ENCODE data around the gene TMIGD1.
"Not testable (repeated sequence)": the region's sequence is repeated elsewhere in the genome, so short reads cannot be mapped to it uniquely, and the experiment has no call there.

TMIGD1 gene

DNA sequence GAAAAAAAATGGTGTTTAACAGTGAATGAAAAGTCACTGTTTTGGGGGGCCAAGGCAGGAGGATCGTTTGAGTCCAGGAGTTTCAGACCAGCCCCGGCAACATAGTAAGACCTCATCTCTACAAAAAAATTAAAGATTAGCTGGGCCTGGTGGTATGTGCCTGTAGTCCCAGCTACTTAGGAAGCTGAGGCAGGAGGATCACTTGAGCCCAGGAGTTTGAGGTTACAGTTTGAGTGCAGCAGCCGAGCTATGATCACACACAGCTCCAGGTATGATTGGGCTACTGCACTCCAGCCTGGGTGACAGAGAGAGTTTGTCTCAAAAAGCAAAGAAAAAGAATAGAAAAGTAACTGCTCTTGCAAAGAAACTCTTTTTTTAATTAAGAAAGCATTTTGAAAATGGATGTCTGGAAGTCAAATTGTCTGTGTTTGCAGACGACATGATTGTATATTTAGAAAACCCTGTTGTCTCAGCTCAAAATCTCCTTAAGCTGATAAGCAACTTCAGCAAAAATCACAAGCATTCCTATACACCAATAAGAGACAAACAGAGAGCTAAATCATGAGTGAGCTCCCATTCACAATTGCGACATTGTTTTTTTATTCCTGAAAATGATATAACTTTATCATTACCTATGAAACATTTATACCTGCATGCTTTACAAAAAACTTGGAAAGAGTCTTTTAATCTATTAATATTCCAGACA, 24.4 kb upstream of the TMIGD1 start:
- DNase-seq: no peak

DNA sequence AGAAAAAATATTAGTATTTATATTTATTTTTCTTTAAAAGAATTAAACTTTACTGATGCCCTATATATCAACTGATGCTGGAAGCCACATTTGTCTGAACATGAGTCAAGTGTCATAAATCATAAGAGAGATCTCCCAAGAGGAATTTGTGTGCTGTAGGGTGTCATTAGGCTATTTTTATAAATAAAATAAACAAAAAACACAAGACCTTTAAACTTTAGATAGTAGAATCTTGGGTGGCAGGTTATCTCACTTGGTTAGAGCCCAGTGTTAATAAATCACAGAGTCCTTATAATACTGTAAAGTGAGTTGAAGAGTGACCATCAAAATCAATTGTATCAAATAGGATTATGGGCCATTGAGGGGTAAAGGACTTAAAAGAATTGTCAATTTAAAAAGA, 23.6 kb upstream of the TMIGD1 start:
- DNase-seq: no peak

GRCh38 chr17:30354701-30355100, 20.8 kb upstream of the TMIGD1 start:
- DNase-seq: no peak

DNA sequence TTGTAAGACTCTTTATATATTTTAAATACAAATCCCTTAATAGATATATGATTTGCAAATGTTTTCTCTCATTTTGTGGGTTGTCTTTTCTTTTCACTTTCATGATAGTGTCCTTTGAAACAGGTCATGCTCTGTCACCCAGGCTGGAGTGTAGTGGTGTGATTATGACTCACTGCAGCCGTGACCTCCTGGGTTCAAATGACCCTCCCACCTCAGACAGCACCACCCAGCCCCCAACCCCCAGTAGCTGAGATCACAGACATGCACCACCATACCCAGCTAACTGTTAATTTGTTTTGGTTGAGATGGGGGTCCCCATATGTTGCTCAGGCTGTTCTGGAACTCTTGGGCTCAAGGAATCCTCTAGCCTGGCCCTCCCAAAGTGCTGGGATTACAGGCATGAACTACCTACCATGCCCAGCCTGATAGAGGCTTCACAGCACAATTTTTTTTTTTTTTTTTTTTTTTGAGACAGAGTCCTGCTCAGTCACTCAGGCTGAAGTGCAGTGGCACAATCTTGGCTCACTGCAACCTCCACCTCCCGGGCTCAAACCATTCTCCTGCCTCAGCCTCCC, 18.5 kb upstream of the TMIGD1 start:
- DNase-seq: no peak

DNA sequence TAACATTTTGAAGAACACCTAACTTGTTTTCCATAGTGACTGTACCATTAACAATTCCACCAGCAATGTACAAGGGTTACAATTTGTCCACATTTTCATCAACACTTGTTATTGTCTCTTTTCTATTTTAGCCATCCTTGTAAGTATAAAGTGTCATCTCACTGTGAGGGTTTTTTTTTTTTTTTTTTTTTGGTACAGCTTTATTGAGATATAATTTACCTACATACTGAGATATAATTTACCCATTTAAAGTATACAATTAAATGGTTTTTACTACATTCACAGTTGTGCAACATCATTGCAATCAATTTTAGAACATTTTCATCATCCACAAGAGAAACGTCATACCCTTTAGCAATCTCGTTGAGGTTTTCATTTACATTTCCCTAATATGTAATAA, 17.9 kb upstream of the TMIGD1 start:
- no peak for DNase-seq

DNA sequence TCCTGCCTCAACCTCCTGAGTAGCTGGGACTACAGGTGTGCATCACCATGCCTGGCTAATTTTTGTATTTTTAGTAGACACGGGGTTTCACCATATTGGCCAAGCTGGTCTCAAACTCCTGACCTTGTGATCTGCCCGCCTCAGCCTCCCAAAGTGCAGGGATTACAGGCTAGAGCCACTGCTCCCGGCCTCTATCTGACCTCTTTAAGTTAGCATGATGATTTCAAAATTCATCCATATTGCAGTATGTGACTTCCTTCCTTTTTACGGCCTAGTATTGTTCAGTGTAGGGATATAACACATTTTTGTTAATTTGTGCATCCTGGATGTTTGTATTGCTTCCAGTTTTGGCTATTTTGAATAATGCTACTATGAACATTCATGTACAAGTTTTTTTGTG, 17.4 kb upstream of the TMIGD1 start:
- not testable (repeated sequence) for DNase-seq

DNA sequence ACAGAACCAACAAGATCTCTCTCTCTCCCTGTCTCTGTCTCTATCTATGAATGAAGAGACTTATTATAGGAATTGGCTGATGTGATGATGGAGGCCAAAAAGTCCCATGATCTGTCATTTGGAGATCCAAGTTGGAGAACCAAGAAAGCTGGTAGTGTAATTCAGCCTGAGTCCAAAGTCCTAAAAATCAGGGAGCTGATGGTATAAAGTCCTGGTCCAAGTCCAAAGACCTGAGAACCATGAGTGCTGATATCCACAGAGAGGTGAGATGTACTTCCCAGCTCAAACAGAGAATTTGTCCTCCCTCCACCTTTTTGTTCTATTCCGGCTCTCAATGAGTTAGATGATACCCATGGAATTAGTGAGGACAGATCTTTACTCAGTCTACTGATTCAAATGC, 15.4 kb upstream of the TMIGD1 start:
- DNase-seq: no peak

DNA sequence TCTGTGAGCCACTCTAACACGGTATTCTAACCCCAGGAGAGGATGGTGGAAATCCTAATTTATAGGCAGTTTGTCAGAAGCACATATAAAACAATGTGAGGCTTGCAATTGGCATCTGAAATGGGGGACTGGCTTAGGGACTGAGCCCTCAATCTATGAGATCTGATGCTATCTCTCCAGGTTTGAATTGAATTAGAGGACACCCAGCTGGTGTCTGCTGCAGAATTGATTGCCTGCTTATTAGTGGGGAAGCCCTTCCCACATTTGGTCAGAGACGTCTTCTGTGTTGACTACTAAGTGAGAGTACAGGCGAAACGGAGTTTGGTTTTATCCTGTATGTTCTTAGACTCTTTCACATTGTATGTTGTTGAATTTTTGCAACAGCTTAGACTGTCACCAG, 13.6 kb upstream of the TMIGD1 start:
- no peak for DNase-seq

- DNase-seq: no peak
Measured at GRCh38 chr17:30346221-30346795, 12.5 kb upstream of the TMIGD1 start.

- DNase-seq: no peak
Measured at GRCh38 chr17:30345527-30346075, 11.7 kb upstream of the TMIGD1 start.

DNA sequence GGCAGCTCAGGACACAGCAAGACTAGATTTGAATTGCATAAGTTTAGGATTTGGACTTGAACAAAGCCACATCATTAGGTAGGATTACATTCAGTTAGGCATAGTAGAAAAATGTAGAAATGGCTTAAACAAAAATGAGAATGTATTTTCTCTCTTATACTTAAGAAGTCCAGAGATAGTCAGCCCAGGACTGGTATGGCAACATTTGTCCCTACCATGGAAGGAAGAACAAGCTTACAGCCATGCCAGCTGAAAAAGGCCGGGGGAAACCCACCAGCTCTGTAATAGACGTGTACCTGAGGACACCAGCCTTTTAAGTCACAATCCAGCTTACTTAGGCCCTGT, 11.2 kb upstream of the TMIGD1 start:
- no peak for DNase-seq

DNA sequence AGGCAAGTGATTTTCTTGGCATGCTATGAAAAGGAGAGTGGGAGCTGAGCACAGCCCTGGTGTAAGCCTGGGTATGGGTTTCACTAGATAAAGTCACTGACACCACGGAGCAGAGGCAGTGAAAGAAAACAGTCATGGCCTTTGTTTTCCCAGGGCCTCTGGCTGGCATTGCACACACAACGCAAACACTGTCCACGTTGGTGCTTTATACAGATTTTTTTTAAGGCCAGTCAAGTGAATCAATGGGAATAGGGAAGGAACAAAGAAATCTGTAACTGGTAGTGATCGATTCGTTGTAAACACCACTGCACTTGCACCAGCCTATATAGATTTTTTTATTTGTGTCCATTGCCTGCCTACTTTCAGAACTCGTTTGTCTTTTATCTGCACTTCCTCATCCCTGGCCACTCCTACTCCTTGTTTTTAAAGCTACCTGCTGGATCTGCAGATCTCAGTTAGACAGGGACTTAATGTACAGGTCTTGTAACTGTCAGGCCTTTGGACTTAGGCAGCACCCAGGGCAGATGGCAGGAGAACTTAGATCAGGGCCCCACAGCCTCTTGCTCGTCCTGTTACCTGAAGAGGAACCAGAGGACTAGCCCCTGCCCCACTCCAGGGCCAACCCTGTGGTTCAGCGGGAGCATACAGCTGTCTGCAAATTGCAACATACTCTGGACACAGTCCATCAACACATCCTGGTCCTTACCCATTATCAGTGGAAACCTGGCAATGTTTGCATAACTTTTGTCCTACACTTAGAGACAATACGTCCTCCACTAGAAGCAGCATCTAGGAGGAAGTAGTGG, 10.6 kb upstream of the TMIGD1 start:
- peak; percentile 68 to 74 for DNase-seq

DNA sequence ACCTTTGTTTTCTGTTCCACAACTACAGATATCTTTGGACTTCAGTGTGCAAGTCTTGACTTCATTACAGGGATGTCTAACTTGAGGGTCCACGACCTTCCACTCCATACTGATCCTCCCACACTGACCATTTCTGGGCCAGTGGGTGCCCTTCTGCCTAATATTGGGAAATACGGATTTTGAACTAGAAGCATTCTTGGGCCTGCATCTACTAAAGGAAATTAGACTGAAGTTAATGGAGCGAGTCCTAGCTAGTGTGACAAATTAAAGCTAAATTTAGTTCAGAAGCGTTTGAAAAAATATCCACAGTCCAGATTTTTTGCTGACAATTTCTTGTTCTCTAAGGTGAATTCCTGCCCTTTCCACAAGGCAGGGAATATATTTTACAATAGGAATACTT, 9.9 kb upstream of the TMIGD1 start:
- peak in 1 of 2 donors; percentile 14 for DNase-seq

DNA sequence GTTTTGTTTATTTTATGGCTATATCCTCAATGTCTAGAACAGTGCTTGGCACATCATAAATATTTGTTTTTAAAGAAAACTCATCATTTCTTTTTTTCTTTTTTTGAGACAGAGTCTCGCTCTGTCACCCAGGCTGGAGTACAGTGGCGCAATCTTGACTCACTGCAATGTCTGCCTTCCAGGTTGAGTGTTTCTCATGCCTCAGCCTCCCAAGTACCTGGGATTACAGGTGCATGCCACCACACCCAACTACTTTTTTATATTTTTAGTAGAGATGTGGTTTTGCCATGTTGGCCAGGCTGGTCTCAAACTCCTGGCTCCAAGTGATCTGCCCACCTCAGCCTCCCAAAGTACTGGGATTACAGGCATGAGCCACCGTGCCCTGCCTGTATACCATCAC, 9.4 kb upstream of the TMIGD1 start:
- not testable (repeated sequence) for DNase-seq

GRCh38 chr17:30341703-30342249, 7.9 kb upstream of the TMIGD1 start:
- no peak for DNase-seq

DNA sequence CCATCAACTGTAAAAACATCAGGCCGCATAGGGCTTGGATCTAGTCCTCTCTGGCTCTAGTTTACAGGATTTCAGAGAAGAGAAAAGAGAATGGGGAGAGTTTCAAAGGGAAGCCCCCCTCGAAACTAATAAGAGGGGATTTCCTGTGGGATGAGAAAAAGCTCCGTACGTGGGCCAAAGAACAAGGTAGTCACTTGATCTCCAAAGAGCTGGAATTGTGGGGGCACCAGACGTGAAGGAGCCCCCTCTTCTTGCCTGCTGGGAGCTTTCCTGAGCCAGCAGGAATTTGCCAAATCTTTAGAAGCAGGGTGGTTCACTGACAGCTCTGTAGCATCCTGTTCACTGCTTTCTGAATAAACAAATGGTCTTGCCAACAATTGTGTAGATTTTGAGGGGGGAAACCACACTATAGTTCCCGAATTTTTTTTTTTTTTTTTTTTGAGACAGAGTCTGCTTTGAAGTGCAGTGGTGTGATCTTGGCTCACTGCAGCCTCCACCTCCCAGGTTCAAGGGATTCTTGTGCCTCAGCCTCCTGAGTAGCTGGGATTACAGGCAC, 7.0 kb upstream of the TMIGD1 start:
- DNase-seq: no peak

- no peak for DNase-seq
Measured at GRCh38 chr17:30339086-30339485, 5.2 kb upstream of the TMIGD1 start.

DNA sequence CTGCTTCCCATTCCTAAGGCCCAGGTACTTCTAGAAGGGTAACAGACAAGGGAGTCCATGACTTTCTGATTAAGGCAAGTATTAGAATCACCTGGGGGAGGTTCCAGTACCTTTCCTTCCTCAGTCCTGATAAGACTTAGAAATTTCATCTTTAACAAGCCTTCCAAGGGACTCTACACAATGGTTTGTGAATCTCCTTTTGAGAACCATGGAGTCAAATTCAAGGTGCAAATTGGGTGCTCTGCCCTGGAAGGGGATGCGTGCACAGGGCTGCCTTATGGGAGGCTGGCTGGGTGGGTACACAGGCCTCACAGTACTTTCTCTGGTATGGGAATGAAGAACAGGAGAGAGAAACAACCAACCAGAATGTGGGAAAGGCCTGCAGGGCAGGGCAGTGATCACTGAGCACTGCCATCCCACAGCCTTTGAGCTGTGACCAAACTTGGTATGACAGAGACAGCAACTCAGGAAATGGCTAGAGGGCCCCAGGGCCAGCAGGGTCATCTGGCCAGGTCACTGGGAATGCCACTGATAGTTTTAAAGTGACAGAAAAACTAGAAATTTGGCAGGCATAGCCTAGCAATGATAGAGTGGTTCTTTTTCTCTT, 3.6 kb upstream of the TMIGD1 start:
- no peak for DNase-seq

- DNase-seq: no peak
Measured at GRCh38 chr17:30336369-30337171, 2.7 kb upstream of the TMIGD1 start.

- no peak for DNase-seq
Measured at GRCh38 chr17:30334421-30334820, 564 bp upstream of the TMIGD1 start.

DNA sequence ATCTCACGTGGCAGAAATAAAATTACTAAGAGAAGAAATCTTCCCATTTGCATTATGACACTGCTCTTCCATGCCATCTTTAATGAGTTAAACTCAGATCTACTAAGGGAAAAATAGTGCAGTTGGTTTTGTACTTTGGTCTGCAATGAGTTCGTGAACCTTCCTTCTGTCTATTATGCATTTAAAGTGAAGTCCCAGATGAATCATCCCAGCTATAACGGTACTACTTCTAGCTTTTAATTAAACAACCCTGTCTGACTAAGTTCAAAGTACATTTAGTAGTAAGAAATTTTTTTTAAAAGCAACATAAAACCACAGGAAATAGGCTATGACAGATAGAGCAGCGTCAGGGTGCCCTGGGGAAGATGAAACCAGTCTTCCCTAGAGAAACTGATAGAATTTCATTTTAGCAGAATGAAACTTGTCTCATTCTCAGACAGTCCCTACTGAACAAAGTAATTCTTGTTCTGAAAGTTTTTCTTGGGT, 1.8 kb downstream of the TMIGD1 start:
- no peak for DNase-seq

Data from hippocampal formation (tissue), 2 donors.